ENCODE results near the gene PGM2L1. TPM values are rescaled to one million over a fixed set of nuclear protein-coding genes. Genes with fewer than 3 reads are reported as not detected.
A peak's percentile ranks its signal among the peaks of the same experiment; 100 is the strongest.

Gene PGM2L1
- total and polyA plus RNA-seq, 11 donors: 0.57 to 3.1 (median 1.8) TPM

DNA sequence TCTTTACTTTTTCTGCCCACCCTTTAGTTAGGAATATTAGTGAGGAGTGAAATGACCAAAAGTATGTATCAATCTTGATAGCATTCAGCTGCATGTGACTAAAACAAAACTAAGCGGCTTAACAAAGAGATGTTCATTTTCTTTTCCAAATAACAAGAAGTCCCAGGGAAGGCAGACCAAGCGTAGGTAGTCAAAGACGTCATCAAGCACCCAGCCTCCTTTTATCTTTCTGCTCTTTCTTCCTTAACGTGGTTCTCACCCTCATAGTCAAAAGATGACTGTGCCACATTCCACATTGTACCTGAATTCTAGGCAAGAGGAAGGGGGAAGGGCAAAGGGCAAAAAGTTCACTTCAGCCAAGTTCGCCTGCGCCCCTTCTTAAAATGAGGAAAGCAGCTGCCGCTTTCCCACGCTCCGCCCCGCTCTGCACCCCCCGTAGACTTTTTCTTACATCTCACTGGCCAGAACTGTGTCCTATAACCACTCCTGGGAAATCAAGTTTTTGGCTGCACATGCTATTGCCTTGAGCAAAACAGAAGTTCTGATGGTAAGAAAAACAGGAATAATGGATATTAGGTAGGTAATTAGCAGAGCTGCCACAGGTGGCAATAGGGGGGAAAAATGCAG lies 14.6 kb upstream of the PGM2L1 start:
- TF ChIP-seq, protein P1, sequence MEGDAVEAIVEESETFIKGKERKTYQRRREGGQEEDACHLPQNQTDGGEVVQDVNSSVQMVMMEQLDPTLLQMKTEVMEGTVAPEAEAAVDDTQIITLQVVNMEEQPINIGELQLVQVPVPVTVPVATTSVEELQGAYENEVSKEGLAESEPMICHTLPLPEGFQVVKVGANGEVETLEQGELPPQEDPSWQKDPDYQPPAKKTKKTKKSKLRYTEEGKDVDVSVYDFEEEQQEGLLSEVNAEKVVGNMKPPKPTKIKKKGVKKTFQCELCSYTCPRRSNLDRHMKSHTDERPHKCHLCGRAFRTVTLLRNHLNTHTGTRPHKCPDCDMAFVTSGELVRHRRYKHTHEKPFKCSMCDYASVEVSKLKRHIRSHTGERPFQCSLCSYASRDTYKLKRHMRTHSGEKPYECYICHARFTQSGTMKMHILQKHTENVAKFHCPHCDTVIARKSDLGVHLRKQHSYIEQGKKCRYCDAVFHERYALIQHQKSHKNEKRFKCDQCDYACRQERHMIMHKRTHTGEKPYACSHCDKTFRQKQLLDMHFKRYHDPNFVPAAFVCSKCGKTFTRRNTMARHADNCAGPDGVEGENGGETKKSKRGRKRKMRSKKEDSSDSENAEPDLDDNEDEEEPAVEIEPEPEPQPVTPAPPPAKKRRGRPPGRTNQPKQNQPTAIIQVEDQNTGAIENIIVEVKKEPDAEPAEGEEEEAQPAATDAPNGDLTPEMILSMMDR (IDR thresholded peaks at IDR 0.05): no peak
- TF ChIP-seq POLR2A (IDR thresholded peaks at IDR 0.05): no peak
- Histone ChIP-seq H3K27me3 (peaks cover 0 to 8% (median 0%) of the 10 kb centered on the region in 9 donors), H3K9me3 (no peaks in the 10 kb centered on the region), H3K4me1 (peaks cover 0 to under 1% (median 0%) of the 10 kb centered on the region in 12 donors), H3K36me3 (no peaks in the 10 kb centered on the region), H3K4me3 (no peak overlapping the region), H3K27ac (no peak overlapping the region)
- DNase-seq (no peak), ATAC-seq (no peak)
- WGBS, 4 donors: 60 to 73% (median 68%) methylated on average over 11 of the region's 11 CpGs
- intact Hi-C loops (cut with DNase I): no loop called here

DNA sequence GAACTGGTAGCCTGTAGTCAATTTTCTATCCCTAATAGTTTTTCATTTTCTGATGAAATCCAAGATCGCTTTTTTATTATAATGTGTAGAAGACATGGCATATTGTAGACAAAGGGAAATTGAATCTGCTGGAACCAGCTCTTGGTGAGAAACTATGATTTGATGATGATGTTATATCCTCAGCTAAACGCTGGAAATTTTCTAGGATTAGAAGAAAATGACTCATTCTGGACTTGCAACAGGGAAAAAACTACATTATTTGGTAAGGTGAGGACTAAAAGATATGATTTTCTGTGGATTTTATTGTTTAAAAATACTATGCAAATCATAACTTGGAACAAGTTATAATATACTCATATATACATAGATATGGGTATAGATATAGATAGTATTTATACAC lies 14.1 kb upstream of the PGM2L1 start:
- H3K27me3 ChIP-seq: peaks cover 0 to 8% (median 0%) of the 10 kb centered on the region in 9 donors
- WGBS, 4 donors: 76 to 90% (median 80%) methylated on average over 2 of the region's 2 CpGs
- no peaks in the 10 kb centered on the region for H3K4me1 ChIP-seq
- ATAC-seq (no peak), DNase-seq (no peak)
- intact Hi-C loops (cut with DNase I): no loop called here
- no peak overlapping the region for H3K4me3 ChIP-seq
- H3K27ac ChIP-seq: no peak overlapping the region
- no peak for TF ChIP-seq POLR2A (IDR thresholded peaks at IDR 0.05)
- TF ChIP-seq, protein P1 (IDR thresholded peaks at IDR 0.05): no peak
- H3K36me3 ChIP-seq: no peaks in the 10 kb centered on the region
- H3K9me3 ChIP-seq: no peaks in the 10 kb centered on the region

DNA sequence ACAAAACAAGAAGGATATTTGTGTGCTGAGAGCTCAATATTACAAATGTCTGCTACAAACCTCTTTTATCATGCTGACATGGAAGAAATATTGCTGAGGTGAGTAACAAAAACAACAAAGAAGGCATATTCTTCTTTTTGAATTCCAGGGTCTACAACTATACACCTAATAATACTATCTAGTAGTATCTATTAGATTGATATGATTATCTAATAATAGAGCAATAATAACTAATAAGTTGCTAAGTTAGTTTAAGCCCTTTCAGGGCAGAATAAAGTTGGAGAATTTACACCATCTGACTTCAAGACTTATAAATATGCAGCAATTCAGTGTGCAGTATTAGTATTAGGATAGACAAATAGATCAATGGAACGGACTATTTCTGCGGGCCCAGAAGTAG lies 11.4 kb upstream of the PGM2L1 start:
- H3K4me3 ChIP-seq: no peak overlapping the region
- no peaks in the 10 kb centered on the region for H3K36me3 ChIP-seq
- DNase-seq: no peak
- no peak overlapping the region for H3K27ac ChIP-seq
- WGBS, 4 donors: 92 to 98% (median 95%) methylated on average over 2 of the region's 2 CpGs
- H3K27me3 ChIP-seq: peaks cover 0 to 8% (median 0%) of the 10 kb centered on the region in 9 donors
- ATAC-seq: no peak
- no peak for TF ChIP-seq POLR2A (IDR thresholded peaks at IDR 0.05)
- TF ChIP-seq, protein P1 (IDR thresholded peaks at IDR 0.05): no peak
- H3K4me1 ChIP-seq: no peaks in the 10 kb centered on the region
- intact Hi-C loops (cut with DNase I): no loop called here
- H3K9me3 ChIP-seq: no peaks in the 10 kb centered on the region

DNA sequence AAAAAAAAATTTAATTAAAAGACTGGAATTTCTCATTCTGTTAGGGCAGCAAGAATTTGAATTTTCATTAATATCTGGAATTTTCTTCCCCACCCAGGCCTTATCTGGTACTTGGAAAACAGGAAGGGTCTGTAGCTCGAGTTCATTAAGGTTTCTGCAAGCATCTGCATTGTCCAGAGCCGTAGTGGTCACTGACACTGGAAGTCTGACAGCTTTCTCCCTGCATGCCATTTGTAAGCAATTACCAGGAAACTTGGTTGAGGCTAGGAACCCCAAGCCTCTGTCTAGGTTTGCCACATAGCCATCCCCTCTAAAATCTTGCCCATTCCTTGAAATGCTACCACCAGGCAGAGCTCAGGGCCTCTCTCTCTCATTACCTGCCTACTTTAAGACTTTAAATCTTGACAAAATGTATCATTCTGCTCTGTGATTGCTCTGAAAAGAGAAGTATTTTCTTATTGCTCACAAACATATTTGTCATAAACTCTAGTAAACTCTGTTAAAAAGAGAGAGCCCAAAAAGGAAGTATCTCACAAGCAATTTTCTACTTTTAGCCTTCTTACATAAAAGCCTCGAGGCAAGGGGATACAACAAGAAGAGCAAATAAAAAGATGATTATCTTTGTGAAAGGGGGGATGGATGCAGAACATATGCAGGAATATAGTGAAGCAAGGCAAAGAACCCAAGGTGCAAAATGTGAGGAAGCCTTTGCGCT lies 5.5 kb upstream of the PGM2L1 start:
- H3K27ac ChIP-seq: peak overlapping the region in 1 of 12 donors; percentile 42
- no peaks in the 10 kb centered on the region for H3K9me3 ChIP-seq
- no peak overlapping the region for H3K4me3 ChIP-seq
- intact Hi-C loops (cut with DNase I): no loop called here
- ATAC-seq (no peak), DNase-seq (no peak)
- peaks cover 0 to 4% (median 0%) of the 10 kb centered on the region in 9 donors for H3K27me3 ChIP-seq
- 65 to 68% (median 66%) methylated on average over 4 of the region's 4 CpGs for WGBS, 4 donors
- peaks cover 0 to 6% (median 0%) of the 10 kb centered on the region in 12 donors for H3K4me1 ChIP-seq
- no peak for TF ChIP-seq POLR2A (IDR thresholded peaks at IDR 0.05)
- TF ChIP-seq, protein P1 (IDR thresholded peaks at IDR 0.05): no peak
- H3K36me3 ChIP-seq: no peaks in the 10 kb centered on the region
